HL-60 (cell line): ENCODE results near the gene ATP8B4.

Experiments used
- CTCF ChIP-seq: IDR thresholded peaks from one replicate; pipeline ENCODE4 v1.5.1; 2011; ENCODE audit warnings: low read length, control low read depth, inconsistent platforms; ENCODE audit not compliant: insufficient read depth
- GABPA ChIP-seq: IDR thresholded peaks from 2 replicates; pipeline ENCODE4 v1.6.1; 2012; ENCODE audit warnings: low read depth

- TF ChIP-seq CTCF (peak; percentile 46), GABPA (no peak)
Observed at GRCh38 chr15:50116477-50116876, 2.6 kb downstream of the ATP8B4 start.
